Measurements from ENCODE around the gene LPP.

DNA sequence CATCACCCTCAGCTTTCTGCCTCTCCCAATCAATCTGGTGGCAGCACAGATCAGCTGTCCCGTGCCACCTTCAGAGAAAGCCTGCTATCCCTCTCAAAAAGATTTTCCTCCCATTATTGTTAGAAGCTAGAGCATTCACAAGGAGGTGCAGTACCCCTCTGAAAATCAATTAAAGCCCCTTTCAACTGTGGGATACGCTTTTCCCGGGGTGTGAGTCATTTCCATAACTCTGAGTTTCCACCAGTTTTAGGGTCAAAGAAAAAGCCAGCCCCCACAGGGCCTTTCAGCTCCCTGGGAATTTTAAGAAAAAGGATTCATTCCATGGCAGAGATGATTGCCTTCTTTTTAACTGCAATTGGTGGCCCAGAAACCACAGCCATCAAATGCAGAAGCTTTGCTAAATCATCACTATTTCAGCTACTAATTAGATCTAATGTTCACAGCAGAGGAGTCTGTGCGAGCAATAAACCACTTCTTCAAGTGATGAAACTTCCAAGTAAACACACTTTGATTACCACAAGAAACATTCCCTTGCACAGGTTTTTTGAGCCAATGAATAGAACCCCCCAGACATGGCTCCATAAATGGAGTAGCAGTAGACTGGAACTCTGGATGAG, 747.8 kb downstream of the LPP start:
- TF ChIP-seq, protein P1, sequence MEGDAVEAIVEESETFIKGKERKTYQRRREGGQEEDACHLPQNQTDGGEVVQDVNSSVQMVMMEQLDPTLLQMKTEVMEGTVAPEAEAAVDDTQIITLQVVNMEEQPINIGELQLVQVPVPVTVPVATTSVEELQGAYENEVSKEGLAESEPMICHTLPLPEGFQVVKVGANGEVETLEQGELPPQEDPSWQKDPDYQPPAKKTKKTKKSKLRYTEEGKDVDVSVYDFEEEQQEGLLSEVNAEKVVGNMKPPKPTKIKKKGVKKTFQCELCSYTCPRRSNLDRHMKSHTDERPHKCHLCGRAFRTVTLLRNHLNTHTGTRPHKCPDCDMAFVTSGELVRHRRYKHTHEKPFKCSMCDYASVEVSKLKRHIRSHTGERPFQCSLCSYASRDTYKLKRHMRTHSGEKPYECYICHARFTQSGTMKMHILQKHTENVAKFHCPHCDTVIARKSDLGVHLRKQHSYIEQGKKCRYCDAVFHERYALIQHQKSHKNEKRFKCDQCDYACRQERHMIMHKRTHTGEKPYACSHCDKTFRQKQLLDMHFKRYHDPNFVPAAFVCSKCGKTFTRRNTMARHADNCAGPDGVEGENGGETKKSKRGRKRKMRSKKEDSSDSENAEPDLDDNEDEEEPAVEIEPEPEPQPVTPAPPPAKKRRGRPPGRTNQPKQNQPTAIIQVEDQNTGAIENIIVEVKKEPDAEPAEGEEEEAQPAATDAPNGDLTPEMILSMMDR (IDR thresholded peaks at IDR 0.05; ENCODE audit: insufficient read depth, low read length, poor library complexity, severe bottlenecking), result no peak
- TF ChIP-seq EZH2phosphoT487 (conservative IDR thresholded peaks at IDR 0.05; ENCODE audit: low read length), result no peak

All from SU-DHL-6 (cell line).